DMS79 (cell line): ENCODE measurements around the gene CABCOCO1.

ENCODE experiments used
- DNase-seq: peaks from one replicate; lab custom pipeline; 2025; lab: John Stamatoyannopoulos, UW

The CABCOCO1 gene

GRCh38 chr10:61757001-61757400, 94.3 kb downstream of the CABCOCO1 start:
- no peak for DNase-seq

GRCh38 chr10:61757525-61758397, 95.0 kb downstream of the CABCOCO1 start:
- DNase-seq = no peak

GRCh38 chr10:61758433-61758832, 95.7 kb downstream of the CABCOCO1 start:
- DNase-seq = no peak

GRCh38 chr10:61759751-61760150, 97.0 kb downstream of the CABCOCO1 start:
- no peak for DNase-seq

- no peak for DNase-seq
Observed at GRCh38 chr10:61760943-61761824, 98.5 kb downstream of the CABCOCO1 start.

- no peak for DNase-seq
Observed at GRCh38 chr10:61761825-61762217, 99.1 kb downstream of the CABCOCO1 start.

- no peak for DNase-seq
Observed at GRCh38 chr10:61763778-61764177, 101.0 kb downstream of the CABCOCO1 start.

- no peak for DNase-seq
Observed at GRCh38 chr10:61764486-61764885, 101.8 kb downstream of the CABCOCO1 start.

GRCh38 chr10:61765176-61766087, 102.7 kb downstream of the CABCOCO1 start:
- DNase-seq = no peak

GRCh38 chr10:61766927-61767326, 104.2 kb downstream of the CABCOCO1 start:
- no peak for DNase-seq

GRCh38 chr10:61774031-61774430, 111.3 kb downstream of the CABCOCO1 start:
- no peak for DNase-seq

- no peak for DNase-seq
Observed at GRCh38 chr10:61775111-61775510, 112.4 kb downstream of the CABCOCO1 start.

GRCh38 chr10:61776615-61777266, 114.0 kb downstream of the CABCOCO1 start:
- no peak for DNase-seq

- DNase-seq = no peak
Observed at GRCh38 chr10:61778137-61778536, 115.4 kb downstream of the CABCOCO1 start.

GRCh38 chr10:61779276-61779675, 116.5 kb downstream of the CABCOCO1 start:
- DNase-seq = no peak

- DNase-seq = no peak
Observed at GRCh38 chr10:61779950-61780659, 117.4 kb downstream of the CABCOCO1 start.

GRCh38 chr10:61780732-61781131, 118.0 kb downstream of the CABCOCO1 start:
- no peak for DNase-seq

GRCh38 chr10:61781969-61782403, 119.3 kb downstream of the CABCOCO1 start:
- DNase-seq = no peak

- DNase-seq = no peak
Observed at GRCh38 chr10:61784354-61785133, 121.8 kb downstream of the CABCOCO1 start.
